ENCODE data around the gene SRBD1. TPM values are rescaled to one million over a fixed set of nuclear protein-coding genes. Genes with fewer than 3 reads are reported as not detected.

The SRBD1 gene
- total and polyA plus RNA-seq, 2 of the 8 experiments (the other 6 are each of a cell fraction or from before 2014, with no cell fraction given), result 4.6 to 20.0 TPM

DNA sequence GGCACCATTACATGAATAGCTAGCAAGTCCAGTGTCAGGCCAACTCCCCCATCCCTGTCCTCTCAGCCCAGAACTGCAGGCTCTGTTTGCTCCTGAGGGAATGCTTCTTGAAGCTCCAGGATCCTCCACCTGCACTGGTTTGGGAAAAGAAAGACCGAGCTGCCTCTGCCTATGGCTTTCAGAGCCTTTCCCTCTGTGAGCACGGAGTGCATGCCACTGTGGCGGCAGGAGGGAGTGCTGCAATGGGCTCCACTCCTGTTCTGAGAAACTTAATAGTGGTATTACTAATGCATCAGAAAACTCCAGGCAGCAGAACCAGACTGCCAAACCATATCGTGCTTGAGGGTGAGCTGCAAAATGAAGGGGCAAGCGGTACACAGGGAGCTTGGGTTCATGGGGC is 271.8 kb downstream of the SRBD1 start:
- no peak for DNase-seq (ENCODE audit: low read depth in 1 of 2, low spot score in 2 of 2)
- CTCF ChIA-PET (ENCODE audit: partially characterized antibody), result interaction anchor here (0.7 to 1.6 kb wide), 4 partner anchors 9 to 155 kb away, joined by 3 to 8 read pairs (median 4); no protein-coding TSS in a partner anchor
- WGBS, 2 experiments (ENCODE audit: extremely low coverage in 1 of 2, insufficient coverage in 1 of 2, insufficient read length in 1 of 2, insufficient replicate concordance in 2 of 2, low coverage in 1 of 2, low lambda C conversion rate in 2 of 2, missing lambda C conversion rate in 1 of 2), result 82% methylated on average over 5 of the region's 5 CpGs; no CpG with 5 or more reads in 1 of the 2 experiments
- TF ChIP-seq SIX5 (IDR thresholded peaks at IDR 0.05; ENCODE audit: low read depth, low read length), result no peak
- TF ChIP-seq POLR2AphosphoS5 (IDR thresholded peaks at IDR 0.05; ENCODE audit: low read depth, low read length), result no peak
- TF ChIP-seq ZNF274 (IDR thresholded peaks at IDR 0.05; ENCODE audit: borderline replicate concordance, extremely low read depth, low read length), result no peak
- no peak for TF ChIP-seq SRF (IDR thresholded peaks at IDR 0.05; ENCODE audit: low read depth, low read length)
- no peak for TF ChIP-seq YY1 (IDR thresholded peaks at IDR 0.05; ENCODE audit: low read depth, low read length)
- TF ChIP-seq PHF8 (conservative IDR thresholded peaks at IDR 0.05; ENCODE audit: low read depth, low read length), result no peak
- no peak for TF ChIP-seq CHD2 (IDR thresholded peaks at IDR 0.05; ENCODE audit: low read length)
- TF ChIP-seq NANOG (IDR thresholded peaks at IDR 0.05; ENCODE audit: insufficient read depth, low read depth, low read length, poor library complexity, severe bottlenecking), result no peak
- TF ChIP-seq, protein P1, sequence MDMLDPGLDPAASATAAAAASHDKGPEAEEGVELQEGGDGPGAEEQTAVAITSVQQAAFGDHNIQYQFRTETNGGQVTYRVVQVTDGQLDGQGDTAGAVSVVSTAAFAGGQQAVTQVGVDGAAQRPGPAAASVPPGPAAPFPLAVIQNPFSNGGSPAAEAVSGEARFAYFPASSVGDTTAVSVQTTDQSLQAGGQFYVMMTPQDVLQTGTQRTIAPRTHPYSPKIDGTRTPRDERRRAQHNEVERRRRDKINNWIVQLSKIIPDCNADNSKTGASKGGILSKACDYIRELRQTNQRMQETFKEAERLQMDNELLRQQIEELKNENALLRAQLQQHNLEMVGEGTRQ (IDR thresholded peaks at IDR 0.05; ENCODE audit: low read length), result no peak
- TF ChIP-seq EP300 (IDR thresholded peaks at IDR 0.05; ENCODE audit: borderline replicate concordance in 1 of 2, low read depth in 2 of 2, low read length in 2 of 2), result no peak
- TF ChIP-seq RAD21 (IDR thresholded peaks at IDR 0.05 in 1 of 2, conservative IDR thresholded peaks at IDR 0.05 in 1 of 2; ENCODE audit: low read depth in 2 of 2, low read length in 2 of 2), result no peak
- no peak for TF ChIP-seq SIN3A (conservative IDR thresholded peaks at IDR 0.05 in 1 of 2, IDR thresholded peaks at IDR 0.05 in 1 of 2; ENCODE audit: low read depth in 1 of 2, low read length in 2 of 2)
- TF ChIP-seq JUND (IDR thresholded peaks at IDR 0.05; ENCODE audit: low read length), result no peak

More for the DNA sequence above, 271.8 kb downstream of the SRBD1 start:
- H3K79me1 ChIP-seq (ENCODE audit: low read depth, low read length), result no peaks in the 10 kb centered on the region
- H3K18ac ChIP-seq (ENCODE audit: extremely low read depth, low read length), result no peak overlapping the region
- no peak overlapping the region for H4K8ac ChIP-seq (ENCODE audit: extremely low read depth, insufficient read depth, low read length)
- no peak for FAIRE-seq
- no peak overlapping the region for H2AFZ ChIP-seq (ENCODE audit: low read length)
- no peaks in the 10 kb centered on the region for H3K79me2 ChIP-seq (ENCODE audit: control insufficient read depth in 1 of 2, insufficient read depth in 2 of 2, low read length in 2 of 2)
- no peak overlapping the region for H2BK12ac ChIP-seq (ENCODE audit: low read depth, low read length)
- POLR2A ChIA-PET (ENCODE audit: partially characterized antibody), result no interaction called here
- no peaks in the 10 kb centered on the region for H4K20me1 ChIP-seq (replicated peaks in 1 of 2; ENCODE audit: control insufficient read depth in 1 of 2, insufficient read depth in 2 of 2, low read length in 2 of 2)
- no peaks in the 10 kb centered on the region for H3K36me3 ChIP-seq (ENCODE audit: control insufficient read depth in 2 of 4, insufficient read depth in 4 of 4, low read length in 3 of 4)
- no peak overlapping the region for H3K14ac ChIP-seq (ENCODE audit: insufficient read length)
- no peak overlapping the region for H2AK5ac ChIP-seq (ENCODE audit: low read depth, low read length)
- H2BK5ac ChIP-seq (ENCODE audit: low read depth, low read length), result no peak overlapping the region
- no peak overlapping the region for H4K91ac ChIP-seq (replicated peaks; ENCODE audit: insufficient read length, low read length)
- no peak overlapping the region for H2BK20ac ChIP-seq (ENCODE audit: low read length)
- no peak overlapping the region for H3K9ac ChIP-seq (replicated peaks in 1 of 4; ENCODE audit: extremely low read depth in 1 of 4, low read depth in 3 of 4, low read length in 3 of 4)
- no peak overlapping the region for H3K27ac ChIP-seq (ENCODE audit: low read depth, low read length)
- H3K56ac ChIP-seq (replicated peaks; ENCODE audit: insufficient read length, low read depth, low read length), result no peak overlapping the region
- no peak overlapping the region for H3K4me2 ChIP-seq (ENCODE audit: insufficient read depth in 1 of 2, low read depth in 2 of 2, low read length in 2 of 2)
- no peak overlapping the region for H4K5ac ChIP-seq (ENCODE audit: insufficient read length, low read depth, low read length)
- peaks cover 0 to 5% (median 0%) of the 10 kb centered on the region in 4 experiments; a peak in 2 of 7 replicates for H3K4me1 ChIP-seq (replicated peaks in 1 of 4; ENCODE audit: control insufficient read depth in 3 of 4, insufficient read depth in 4 of 4, low read length in 3 of 4)
- no peak overlapping the region for H3K4me3 ChIP-seq (ENCODE audit: extremely low read depth in 1 of 4, insufficient read depth in 2 of 4, low read depth in 3 of 4, low read length in 4 of 4)
- no peaks in the 10 kb centered on the region; a peak in 1 of 7 replicates for H3K27me3 ChIP-seq (replicated peaks in 1 of 4; ENCODE audit: control insufficient read depth in 3 of 4, extremely low read depth in 1 of 4, insufficient read depth in 3 of 4, low read length in 3 of 4)
- H3K23ac ChIP-seq (ENCODE audit: insufficient read length), result no peak overlapping the region
- H2BK120ac ChIP-seq (replicated peaks; ENCODE audit: low read depth, low read length), result no peak overlapping the region
- H3K23me2 ChIP-seq (ENCODE audit: low read depth, low read length), result no peaks in the 10 kb centered on the region
- no peaks in the 10 kb centered on the region for H3K9me3 ChIP-seq (ENCODE audit: insufficient read depth in 2 of 2, low read depth in 1 of 2, low read length in 1 of 2)
- no peak overlapping the region for H3K4ac ChIP-seq (replicated peaks; ENCODE audit: insufficient read length, low read depth, low read length)
- H2BK15ac ChIP-seq (ENCODE audit: low read length), result no peak overlapping the region

Measured in H1 (cell line).